Astrocyte (in vitro differentiated cells and primary cell): ENCODE results near the gene SLC43A3. TPM values are rescaled to one million over a fixed set of nuclear protein-coding genes. Genes with fewer than 3 reads are reported as not detected.

Experiments
- DNase-seq: peaks from one replicate; pipeline ENCODE4 v3.0.0-alpha.2; 2010; ENCODE audit warnings: low read depth
- FAIRE-seq: peaks from 2 replicates; lab custom pipeline; 2011; peaks lifted over from hg19 to GRCh38; lab: Jason Lieb, UNC
- H2AFZ ChIP-seq: 2 replicates; pipeline ENCODE4 v1.6.0; 2012; ENCODE audit warnings: low read depth, low read length, inconsistent platforms
- H3K27ac ChIP-seq: 2 replicates; pipeline ENCODE4 v1.5.1; 2011; ENCODE audit warnings: low read depth, low read length, inconsistent platforms
- H3K27me3 ChIP-seq: 2 replicates; pipeline ENCODE4 v1.6.0; 2011; ENCODE audit warnings: low read length, inconsistent platforms; ENCODE audit not compliant: insufficient read depth
- H3K36me3 ChIP-seq: 2 replicates; pipeline ENCODE4 v1.5.1; 2011; ENCODE audit warnings: low read length, inconsistent platforms; ENCODE audit not compliant: insufficient read depth
- H3K4me1 ChIP-seq: 2 replicates; pipeline ENCODE4 v1.5.1; 2011; ENCODE audit warnings: low read length, inconsistent platforms; ENCODE audit not compliant: insufficient read depth
- H3K4me2 ChIP-seq: 2 replicates; pipeline ENCODE4 v1.6.0; 2012; ENCODE audit warnings: low read length, inconsistent platforms
- H3K4me3 ChIP-seq: 2 replicates; pipeline ENCODE4 v1.5.1; 2011; ENCODE audit warnings: low read depth, mild to moderate bottlenecking, low read length, inconsistent platforms; ENCODE audit not compliant: insufficient read depth
- H3K79me2 ChIP-seq: 2 replicates; pipeline ENCODE4 v1.6.0; 2012; ENCODE audit warnings: mild to moderate bottlenecking, low read length, inconsistent platforms; ENCODE audit not compliant: insufficient read depth
- H3K9ac ChIP-seq: 2 replicates; pipeline ENCODE4 v1.6.0; 2012; ENCODE audit warnings: mild to moderate bottlenecking, low read length, inconsistent platforms
- H3K9me3 ChIP-seq: 2 replicates; pipeline ENCODE4 v1.5.1; 2012; ENCODE audit warnings: low read depth, mild to moderate bottlenecking, low read length, inconsistent platforms; ENCODE audit not compliant: insufficient read depth
- H4K20me1 ChIP-seq: 2 replicates; pipeline ENCODE4 v1.6.0; 2012; ENCODE audit warnings: low read length, inconsistent platforms; ENCODE audit not compliant: insufficient read depth
- H3K27ac Mint-ChIP-seq: one replicate; pipeline ENCODE4 v1.8.0; 2021; ENCODE audit warnings: mild to moderate bottlenecking, mixed read lengths; ENCODE audit not compliant: unreplicated experiment
- H3K27me3 Mint-ChIP-seq: one replicate; pipeline ENCODE4 v1.8.0; 2021; ENCODE audit warnings: low read depth, mixed read lengths; ENCODE audit not compliant: unreplicated experiment
- H3K36me3 Mint-ChIP-seq: one replicate; pipeline ENCODE4 v1.8.0; 2021; ENCODE audit warnings: low read depth, mixed read lengths; ENCODE audit not compliant: unreplicated experiment
- H3K4me1 Mint-ChIP-seq: one replicate; pipeline ENCODE4 v1.8.0; 2021; ENCODE audit warnings: low read depth, mixed read lengths; ENCODE audit not compliant: unreplicated experiment
- H3K4me3 Mint-ChIP-seq: one replicate; pipeline ENCODE4 v1.8.0; 2021; ENCODE audit warnings: mild to moderate bottlenecking, moderate library complexity, mixed read lengths; ENCODE audit not compliant: unreplicated experiment
- H3K9me3 Mint-ChIP-seq: one replicate; pipeline ENCODE4 v1.8.0; 2021; ENCODE audit warnings: mild to moderate bottlenecking, mixed read lengths; ENCODE audit not compliant: unreplicated experiment
- CTCF ChIP-seq: IDR thresholded peaks from 2 replicates; pipeline ENCODE4 v1.5.1; 2011; ENCODE audit warnings: low read depth, mild to moderate bottlenecking, inconsistent platforms, low read length, moderate library complexity; ENCODE audit not compliant: insufficient read depth
- EZH2 ChIP-seq: IDR thresholded peaks from 2 replicates; pipeline ENCODE4 v1.6.1; 2012; ENCODE audit warnings: mild to moderate bottlenecking, low read length, inconsistent platforms; ENCODE audit not compliant: insufficient read depth
- total RNA-seq: library from RNA; stranded (reverse); gene quantifications from 2 replicates; pipeline ENCODE4 v1.2.1, GENCODE V29; 2021

SLC43A3 gene
- total RNA-seq, 1 donor from 2014 or later = 16.4 TPM

GRCh38 chr11:57467508-57468157 lies 40.7 kb upstream of the SLC43A3 start:
- Histone ChIP-seq H4K20me1 (no peaks in the 10 kb centered on the region), H3K4me2 (no peak overlapping the region), H2AFZ (no peak overlapping the region), H3K4me1 (no peaks in the 10 kb centered on the region), H3K9me3 (no peaks in the 10 kb centered on the region), H3K27ac (no peak overlapping the region), H3K4me3 (no peak overlapping the region), H3K27me3 (peaks cover 17% of the 10 kb centered on the region), H3K9ac (no peak overlapping the region), H3K36me3 (no peaks in the 10 kb centered on the region), H3K79me2 (no peaks in the 10 kb centered on the region)
- Mint-ChIP-seq H3K36me3 (no peaks in the 10 kb centered on the region), H3K27ac (no peak overlapping the region), H3K4me3 (no peak overlapping the region), H3K27me3 (peaks cover 47% of the 10 kb centered on the region), H3K4me1 (no peaks in the 10 kb centered on the region), H3K9me3 (no peaks in the 10 kb centered on the region)
- no peak for DNase-seq
- FAIRE-seq = no peak
- no peak for TF ChIP-seq EZH2

GRCh38 chr11:57466680-57467079 lies 39.8 kb upstream of the SLC43A3 start:
- Histone ChIP-seq H3K79me2 (no peaks in the 10 kb centered on the region), H4K20me1 (no peaks in the 10 kb centered on the region), H3K9me3 (no peaks in the 10 kb centered on the region), H3K9ac (no peak overlapping the region), H3K36me3 (no peaks in the 10 kb centered on the region), H3K4me2 (no peak overlapping the region), H2AFZ (no peak overlapping the region), H3K27ac (no peak overlapping the region), H3K27me3 (peaks cover 27% of the 10 kb centered on the region), H3K4me1 (no peaks in the 10 kb centered on the region), H3K4me3 (no peak overlapping the region)
- Mint-ChIP-seq H3K27ac (no peak overlapping the region), H3K9me3 (no peaks in the 10 kb centered on the region), H3K36me3 (no peaks in the 10 kb centered on the region), H3K27me3 (peaks cover 57% of the 10 kb centered on the region), H3K4me1 (no peaks in the 10 kb centered on the region), H3K4me3 (no peak overlapping the region)
- TF ChIP-seq CTCF (no peak), EZH2 (no peak)
- DNase-seq (no peak), FAIRE-seq (no peak)

GRCh38 chr11:57464539-57465181 lies 37.7 kb upstream of the SLC43A3 start:
- no peak for TF ChIP-seq EZH2
- TF ChIP-seq CTCF = no peak
- Mint-ChIP-seq H3K4me3 (no peak overlapping the region), H3K27ac (no peak overlapping the region), H3K4me1 (peaks cover 3% of the 10 kb centered on the region), H3K36me3 (no peaks in the 10 kb centered on the region), H3K9me3 (no peaks in the 10 kb centered on the region), H3K27me3 (peaks cover 64% of the 10 kb centered on the region)
- H4K20me1 ChIP-seq = peaks cover 3% of the 10 kb centered on the region
- H2AFZ ChIP-seq = no peak overlapping the region
- FAIRE-seq (no peak), DNase-seq (no peak)
- peaks cover 35% of the 10 kb centered on the region for H3K27me3 ChIP-seq
- H3K9me3 ChIP-seq = no peaks in the 10 kb centered on the region
- H3K27ac ChIP-seq = no peak overlapping the region
- H3K36me3 ChIP-seq = no peaks in the 10 kb centered on the region
- no peaks in the 10 kb centered on the region for H3K79me2 ChIP-seq
- H3K4me3 ChIP-seq = no peak overlapping the region
- H3K4me2 ChIP-seq = no peak overlapping the region
- H3K9ac ChIP-seq = no peak overlapping the region
- peaks cover 3% of the 10 kb centered on the region for H3K4me1 ChIP-seq
